Liver (tissue), 3 donors: ENCODE data around the gene TMED10.

Experiments
- CTCF ChIP-seq: fragments of 150-350 bp; IDR thresholded peaks from 2 replicates; pipeline ENCODE4 v1.5.1; 2017; ENCODE audit warnings: improper control_type of control experiment, low read depth, low read length; ENCODE audit not compliant: missing input control
- EGR1 ChIP-seq, 2 donors: IDR thresholded peaks; 2 replicates each; pipeline ENCODE4 v1.6.1; 2016 to 2018; ENCODE audit warnings: antibody characterized with exemption in 2 of 2, low read depth in 2 of 2
- FOXA1 ChIP-seq: IDR thresholded peaks from 2 replicates; pipeline ENCODE4 v1.6.1; 2016; ENCODE audit warnings: antibody characterized with exemption
- GABPA ChIP-seq, 2 donors: IDR thresholded peaks in 1 of 2; conservative IDR thresholded peaks in 1 of 2; 2 replicates each; pipeline ENCODE4 v1.6.1; 2016; ENCODE audit warnings: antibody characterized with exemption in 2 of 2, mild to moderate bottlenecking in 1 of 2, moderate library complexity in 1 of 2
- HNF4A ChIP-seq, 2 donors: conservative IDR thresholded peaks; 2 replicates each; pipeline ENCODE4 v1.6.1; 2016; ENCODE audit warnings: antibody characterized with exemption in 2 of 2, mild to moderate bottlenecking in 2 of 2
- MAX ChIP-seq: IDR thresholded peaks from 2 replicates; pipeline ENCODE4 v1.6.1; 2016; ENCODE audit warnings: antibody characterized with exemption
- RAD21 ChIP-seq, 2 donors: IDR thresholded peaks; 2 replicates each; pipeline ENCODE4 v1.6.1; 2016; ENCODE audit warnings: antibody characterized with exemption in 2 of 2, mild to moderate bottlenecking in 2 of 2
- SP1 ChIP-seq: IDR thresholded peaks from 2 replicates; pipeline ENCODE4 v1.6.1; 2018; ENCODE audit warnings: antibody characterized with exemption, mild to moderate bottlenecking
- TAF1 ChIP-seq: conservative IDR thresholded peaks from 2 replicates; pipeline ENCODE4 v1.6.1; 2016; ENCODE audit warnings: antibody characterized with exemption, mild to moderate bottlenecking
- YY1 ChIP-seq: IDR thresholded peaks from 2 replicates; pipeline ENCODE4 v1.6.1; 2016; ENCODE audit warnings: antibody characterized with exemption, mild to moderate bottlenecking
- ZBTB33 ChIP-seq: IDR thresholded peaks from 2 replicates; pipeline ENCODE4 v1.6.1; 2016; ENCODE audit warnings: antibody characterized with exemption
- TF ChIP-seq, protein P1 (sequence below): IDR thresholded peaks from 2 replicates; pipeline ENCODE4 v1.6.1; 2016; ENCODE audit warnings: antibody characterized with exemption, mild to moderate bottlenecking
- donor health status: healthy.
- donor health status: healthy.

DNA sequence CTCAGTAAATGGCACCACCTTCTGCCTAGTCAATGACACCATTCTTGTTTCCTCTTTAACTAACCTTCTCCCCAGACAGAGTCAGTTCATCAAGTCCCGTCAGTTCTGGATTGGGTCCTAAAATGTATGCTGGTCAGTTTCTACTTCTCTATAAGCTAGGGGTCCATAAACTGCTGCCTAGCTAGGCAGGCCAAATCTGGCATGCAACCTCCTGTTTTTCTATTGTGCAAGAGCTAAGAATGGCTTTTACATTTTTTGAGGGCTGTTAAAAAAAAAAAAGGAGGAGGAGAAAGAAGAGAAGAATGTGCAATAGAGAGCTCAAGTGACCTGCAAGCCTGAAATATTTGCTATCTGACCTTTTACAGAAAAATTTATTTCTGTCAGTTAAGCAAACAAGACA lies 6.4 kb upstream of the TMED10 start:
- no peak for TF ChIP-seq CTCF
- TF ChIP-seq MAX = no peak
- TF ChIP-seq EGR1 (IDR thresholded peaks at IDR 0.05; ENCODE audit: low read depth in 2 of 2) = no peak
- no peak for TF ChIP-seq TAF1
- TF ChIP-seq ZBTB33 = no peak
- no peak for TF ChIP-seq SP1
- TF ChIP-seq GABPA (IDR thresholded peaks at IDR 0.05 in 1 of 2, conservative IDR thresholded peaks at IDR 0.05 in 1 of 2) = no peak
- TF ChIP-seq RAD21 (IDR thresholded peaks at IDR 0.05) = no peak
- TF ChIP-seq FOXA1 = no peak
- TF ChIP-seq YY1 = no peak
- TF ChIP-seq HNF4A (conservative IDR thresholded peaks at IDR 0.05) = no peak
- TF ChIP-seq, protein P1, sequence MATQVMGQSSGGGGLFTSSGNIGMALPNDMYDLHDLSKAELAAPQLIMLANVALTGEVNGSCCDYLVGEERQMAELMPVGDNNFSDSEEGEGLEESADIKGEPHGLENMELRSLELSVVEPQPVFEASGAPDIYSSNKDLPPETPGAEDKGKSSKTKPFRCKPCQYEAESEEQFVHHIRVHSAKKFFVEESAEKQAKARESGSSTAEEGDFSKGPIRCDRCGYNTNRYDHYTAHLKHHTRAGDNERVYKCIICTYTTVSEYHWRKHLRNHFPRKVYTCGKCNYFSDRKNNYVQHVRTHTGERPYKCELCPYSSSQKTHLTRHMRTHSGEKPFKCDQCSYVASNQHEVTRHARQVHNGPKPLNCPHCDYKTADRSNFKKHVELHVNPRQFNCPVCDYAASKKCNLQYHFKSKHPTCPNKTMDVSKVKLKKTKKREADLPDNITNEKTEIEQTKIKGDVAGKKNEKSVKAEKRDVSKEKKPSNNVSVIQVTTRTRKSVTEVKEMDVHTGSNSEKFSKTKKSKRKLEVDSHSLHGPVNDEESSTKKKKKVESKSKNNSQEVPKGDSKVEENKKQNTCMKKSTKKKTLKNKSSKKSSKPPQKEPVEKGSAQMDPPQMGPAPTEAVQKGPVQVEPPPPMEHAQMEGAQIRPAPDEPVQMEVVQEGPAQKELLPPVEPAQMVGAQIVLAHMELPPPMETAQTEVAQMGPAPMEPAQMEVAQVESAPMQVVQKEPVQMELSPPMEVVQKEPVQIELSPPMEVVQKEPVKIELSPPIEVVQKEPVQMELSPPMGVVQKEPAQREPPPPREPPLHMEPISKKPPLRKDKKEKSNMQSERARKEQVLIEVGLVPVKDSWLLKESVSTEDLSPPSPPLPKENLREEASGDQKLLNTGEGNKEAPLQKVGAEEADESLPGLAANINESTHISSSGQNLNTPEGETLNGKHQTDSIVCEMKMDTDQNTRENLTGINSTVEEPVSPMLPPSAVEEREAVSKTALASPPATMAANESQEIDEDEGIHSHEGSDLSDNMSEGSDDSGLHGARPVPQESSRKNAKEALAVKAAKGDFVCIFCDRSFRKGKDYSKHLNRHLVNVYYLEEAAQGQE = no peak
